GM21737 (cell line): Measurements from ENCODE around the gene GARS1.
"Not testable (repeated sequence)": the region's sequence is repeated elsewhere in the genome, so short reads cannot be mapped to it uniquely, and the experiment has no call there.

ENCODE experiments used
- ATAC-seq: cut with Tn5 transposase; IDR thresholded peaks from one replicate; pipeline ENCODE4 v1.9.1; 2021; ENCODE audit warnings: mild to moderate bottlenecking, moderate library complexity; ENCODE audit not compliant: unreplicated experiment

The GARS1 gene

DNA sequence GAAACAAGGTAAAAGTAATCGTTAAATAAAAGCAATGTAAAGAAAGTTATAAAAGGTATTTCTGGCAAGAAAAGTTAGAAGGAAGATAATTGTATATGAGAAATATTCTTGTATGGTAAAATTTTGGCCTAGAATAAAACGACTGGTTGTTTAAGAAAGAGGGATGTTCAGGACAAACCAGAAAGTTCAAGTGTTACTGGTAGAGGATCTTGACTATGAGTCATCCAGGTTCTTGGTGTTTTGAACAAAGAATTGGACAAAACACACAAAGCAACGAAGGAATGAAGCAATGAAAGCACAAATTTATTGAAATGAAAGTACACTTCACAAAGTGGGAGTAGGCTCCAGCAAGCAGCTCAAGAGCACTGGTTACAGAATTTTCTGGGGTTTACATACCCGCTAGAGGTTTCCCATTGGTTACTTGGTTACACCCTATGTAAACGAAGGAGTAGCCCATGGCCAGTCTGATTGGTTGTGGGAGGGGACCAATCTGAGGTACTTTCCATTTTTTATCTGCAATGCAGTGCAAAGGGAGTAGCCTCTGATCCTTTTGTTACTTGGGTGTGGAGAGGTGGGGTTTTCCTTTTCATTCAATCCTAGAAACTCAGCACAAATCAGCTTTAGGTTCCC is 22.4 kb upstream of the GARS1 start:
- no peak for ATAC-seq

DNA sequence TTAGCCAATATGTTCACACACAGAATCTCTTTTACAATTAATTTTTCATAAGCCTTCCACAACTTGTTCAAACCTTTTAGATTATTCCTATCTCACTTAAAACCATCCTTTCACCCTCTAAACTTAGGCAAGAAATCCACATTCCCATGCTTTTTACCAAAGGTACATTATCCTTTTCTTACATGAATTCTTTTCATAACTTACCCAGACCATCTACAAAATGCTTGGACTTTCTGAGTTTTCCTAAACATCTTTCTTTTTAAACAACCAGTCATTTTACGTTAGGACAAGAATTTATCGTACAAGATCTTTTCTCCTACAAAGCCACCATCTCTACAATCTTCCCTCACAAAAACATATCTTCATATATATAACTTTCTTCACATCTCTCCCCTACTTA is 18.8 kb upstream of the GARS1 start:
- no peak for ATAC-seq

DNA sequence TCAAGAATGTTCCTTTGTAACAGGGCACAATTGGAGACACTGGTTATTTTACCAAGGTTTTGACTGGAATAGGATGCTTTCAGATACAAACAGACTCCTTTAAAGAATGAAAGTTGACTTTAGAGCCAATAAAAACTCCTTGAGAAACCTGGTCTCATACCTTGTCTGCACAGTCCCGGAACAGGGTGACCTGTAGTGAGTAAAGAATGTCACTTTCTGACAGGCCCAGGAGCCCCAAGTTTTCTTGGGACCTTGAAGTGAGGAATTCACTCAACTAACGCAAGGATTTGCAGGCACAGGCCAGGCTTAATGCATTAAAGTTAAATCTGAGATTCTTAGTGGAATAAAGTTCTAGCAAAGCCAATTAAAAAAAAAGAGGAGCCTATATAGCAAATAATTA is 11.5 kb upstream of the GARS1 start:
- ATAC-seq = no peak

DNA sequence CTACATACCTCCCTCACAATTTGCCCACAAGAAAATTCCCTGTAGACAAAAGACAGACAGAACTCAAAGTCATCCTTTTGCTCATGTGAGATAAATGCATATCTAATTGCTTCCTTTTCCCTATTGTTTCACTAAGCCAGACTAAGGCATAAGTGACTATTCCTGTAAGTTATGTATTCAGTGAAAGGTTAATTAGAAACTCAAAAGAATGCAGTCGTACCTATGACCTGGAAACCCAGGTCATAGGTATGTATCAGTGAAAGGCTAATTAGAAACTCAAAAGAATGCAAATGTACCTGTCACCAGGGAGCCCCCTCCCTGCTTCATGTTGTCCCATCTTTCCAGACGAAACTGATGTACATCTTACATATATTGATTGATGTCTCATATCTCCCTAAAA is 10.3 kb upstream of the GARS1 start:
- ATAC-seq = no peak

DNA sequence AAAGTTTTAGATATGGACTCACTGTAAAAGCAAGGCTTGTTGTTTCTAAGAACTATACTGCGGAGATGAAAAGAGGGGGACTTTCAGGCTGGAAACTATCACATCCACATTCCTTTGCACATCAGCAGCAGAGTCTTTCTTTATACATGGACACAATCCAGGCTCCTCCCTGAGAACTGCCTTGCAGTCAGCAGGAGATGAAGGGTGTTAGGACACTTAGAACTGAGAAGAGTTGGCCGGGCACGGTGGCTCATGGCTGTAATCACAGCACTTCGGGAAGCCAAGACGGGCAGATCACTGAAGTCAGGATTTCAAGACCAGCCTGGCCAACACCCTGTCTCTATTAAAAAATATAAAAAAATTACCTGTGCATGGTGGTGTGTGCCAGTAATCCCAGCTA is 9.7 kb upstream of the GARS1 start:
- ATAC-seq = no peak

DNA sequence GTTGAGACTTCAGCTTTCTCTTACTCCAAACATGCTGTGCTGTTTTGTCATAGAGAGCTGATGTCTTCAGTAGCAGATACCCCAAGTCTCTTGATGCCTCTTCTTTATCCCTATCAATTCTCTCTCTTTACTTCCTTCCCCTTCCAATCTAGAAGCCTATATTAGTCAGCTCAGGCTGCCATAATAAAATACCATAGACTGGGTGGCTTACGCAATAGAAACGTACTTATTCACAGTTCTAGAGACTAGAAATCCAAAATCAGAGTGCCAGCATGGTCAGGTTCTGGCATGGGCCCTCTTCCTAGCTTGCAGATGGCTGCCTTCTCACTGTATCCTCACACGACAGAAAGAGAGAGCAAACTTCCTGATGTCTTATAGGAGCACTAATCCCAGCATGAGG is 9.0 kb upstream of the GARS1 start:
- ATAC-seq = no peak

DNA sequence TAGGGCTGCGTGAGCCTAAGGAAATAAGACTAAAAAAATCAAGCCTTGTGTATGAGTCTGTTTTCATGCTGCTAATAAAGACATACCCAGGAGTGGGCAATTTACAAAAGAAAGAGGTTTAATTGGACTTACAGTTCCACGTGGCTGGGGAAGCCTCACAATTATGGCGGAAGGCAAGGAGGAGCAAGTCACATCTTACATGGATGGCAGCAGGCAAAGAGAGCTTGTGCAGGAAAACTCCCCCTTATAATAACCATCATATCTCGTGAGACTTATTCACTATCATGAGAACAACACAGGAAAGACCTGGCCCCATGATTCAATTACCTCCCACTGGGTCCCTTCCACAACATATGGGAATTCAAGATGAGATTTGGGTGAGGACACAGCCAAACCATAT is 7.1 kb upstream of the GARS1 start:
- ATAC-seq = not testable (repeated sequence)

DNA sequence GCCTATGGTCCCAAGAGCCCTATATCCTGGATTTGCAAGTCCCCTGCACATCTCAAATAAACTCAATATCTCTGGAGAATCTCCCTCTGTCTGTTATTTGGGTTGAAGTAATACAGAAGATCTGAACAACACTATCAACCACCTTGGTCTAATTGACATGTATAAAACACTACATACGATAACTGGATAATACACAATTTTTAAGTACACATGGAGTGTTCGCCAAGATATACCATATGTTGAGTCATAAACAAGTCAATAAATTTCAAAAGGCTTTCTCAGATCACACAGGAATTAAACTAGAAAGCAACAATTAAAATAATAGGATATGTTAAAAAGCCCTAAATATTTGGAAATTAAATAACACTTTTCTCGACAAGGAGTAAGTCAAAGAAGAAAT is 5.6 kb upstream of the GARS1 start:
- no peak for ATAC-seq

DNA sequence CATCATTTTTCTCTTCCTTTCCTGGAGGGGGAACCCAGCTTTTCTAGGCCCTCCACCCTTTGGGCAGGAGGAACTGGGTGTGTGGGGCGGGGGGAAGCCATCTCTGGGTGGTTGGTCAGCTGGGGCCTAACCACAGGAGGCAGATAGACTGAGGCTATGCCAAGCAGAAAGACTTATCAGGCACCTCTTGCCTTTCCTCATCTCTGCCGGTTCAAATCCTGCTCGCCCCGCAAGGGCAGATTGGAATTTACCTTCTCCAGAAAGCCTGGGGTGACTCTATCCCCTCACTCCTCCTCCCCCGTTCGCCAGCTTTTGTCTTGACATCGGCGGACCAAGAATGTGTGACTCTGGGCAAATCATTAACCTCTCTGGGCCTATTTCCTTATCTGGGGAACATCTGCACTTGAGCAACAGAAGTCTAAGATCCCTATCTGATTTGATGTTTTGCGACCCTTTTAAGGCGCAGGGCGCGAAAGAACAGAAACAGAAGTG is 584 bp upstream of the GARS1 start:
- peak; percentile 34 for ATAC-seq

DNA sequence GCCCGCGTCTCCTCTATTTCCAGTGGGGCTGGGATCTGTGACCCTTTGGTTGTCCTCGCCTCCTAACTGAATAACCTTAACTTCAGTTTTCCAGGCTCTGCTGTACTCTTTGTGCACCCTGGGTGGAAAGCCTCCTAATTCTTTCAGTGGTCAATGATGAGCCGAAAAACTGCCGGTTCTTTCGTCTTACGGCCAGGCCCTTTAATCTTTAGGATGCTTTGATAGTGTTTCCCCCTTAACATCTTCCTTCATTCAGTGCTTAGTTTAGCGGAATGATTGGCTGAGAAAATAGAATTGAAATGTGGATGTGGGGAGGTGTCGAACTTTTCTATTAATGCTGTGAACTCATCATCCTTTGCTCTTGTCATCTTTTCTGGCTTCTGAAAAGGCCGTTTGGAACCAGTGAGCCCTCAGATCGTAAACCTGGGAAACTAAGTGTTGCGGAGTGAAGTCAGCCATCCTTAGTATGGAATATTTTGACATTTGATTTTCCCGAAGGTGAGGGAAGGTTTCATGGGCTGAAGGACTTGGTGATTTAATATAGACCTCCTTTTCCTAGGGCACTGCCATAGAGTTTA is 847 bp downstream of the GARS1 start:
- peak; percentile 8 for ATAC-seq

DNA sequence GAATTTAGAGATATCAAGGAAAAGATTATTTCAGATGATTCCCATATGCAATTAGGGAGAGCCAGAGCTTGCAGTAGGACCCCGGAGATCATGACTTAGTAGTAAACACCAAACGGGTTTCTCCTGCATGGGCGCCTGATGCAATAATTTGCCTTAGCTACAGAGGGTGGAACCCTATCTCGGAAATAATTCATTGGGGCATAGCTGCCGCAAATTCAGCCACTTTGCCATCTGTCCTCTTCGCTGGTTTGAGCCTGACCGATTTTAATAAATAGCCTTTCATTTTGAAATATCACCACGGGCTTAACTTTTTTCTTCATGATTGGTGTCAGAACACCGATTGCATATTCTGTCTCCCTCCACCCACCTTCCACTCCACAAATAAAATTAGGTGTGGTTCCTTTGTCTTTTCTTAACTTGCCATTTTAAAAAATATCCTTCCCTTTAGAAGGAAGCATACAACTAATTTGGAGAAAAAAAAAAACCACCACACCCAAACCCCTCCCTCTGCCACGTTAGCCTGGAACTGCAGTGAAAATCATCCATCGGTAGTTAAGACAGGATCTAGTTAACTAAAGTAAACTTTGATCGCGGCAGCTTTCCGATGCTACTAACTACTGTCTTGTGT is 1.4 kb downstream of the GARS1 start:
- ATAC-seq = no peak

DNA sequence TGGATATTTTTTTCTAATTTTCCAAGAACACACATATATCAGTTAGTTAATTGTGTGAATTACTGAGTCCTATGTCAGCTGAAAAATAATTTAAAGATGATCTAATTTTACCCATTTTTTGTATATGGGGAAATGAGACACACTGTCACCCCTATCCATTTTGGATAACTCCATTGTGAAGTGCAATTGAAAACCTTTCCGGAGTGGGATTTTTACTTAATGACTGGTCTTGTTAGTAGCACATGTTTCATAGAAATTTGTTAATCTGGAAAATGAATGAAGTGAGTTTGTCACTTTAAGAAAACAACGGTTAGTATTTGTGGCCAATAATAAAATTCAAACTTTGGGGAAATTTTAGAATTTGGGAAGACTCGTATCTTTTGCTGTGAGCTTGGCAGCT is 2.0 kb downstream of the GARS1 start:
- ATAC-seq = no peak

DNA sequence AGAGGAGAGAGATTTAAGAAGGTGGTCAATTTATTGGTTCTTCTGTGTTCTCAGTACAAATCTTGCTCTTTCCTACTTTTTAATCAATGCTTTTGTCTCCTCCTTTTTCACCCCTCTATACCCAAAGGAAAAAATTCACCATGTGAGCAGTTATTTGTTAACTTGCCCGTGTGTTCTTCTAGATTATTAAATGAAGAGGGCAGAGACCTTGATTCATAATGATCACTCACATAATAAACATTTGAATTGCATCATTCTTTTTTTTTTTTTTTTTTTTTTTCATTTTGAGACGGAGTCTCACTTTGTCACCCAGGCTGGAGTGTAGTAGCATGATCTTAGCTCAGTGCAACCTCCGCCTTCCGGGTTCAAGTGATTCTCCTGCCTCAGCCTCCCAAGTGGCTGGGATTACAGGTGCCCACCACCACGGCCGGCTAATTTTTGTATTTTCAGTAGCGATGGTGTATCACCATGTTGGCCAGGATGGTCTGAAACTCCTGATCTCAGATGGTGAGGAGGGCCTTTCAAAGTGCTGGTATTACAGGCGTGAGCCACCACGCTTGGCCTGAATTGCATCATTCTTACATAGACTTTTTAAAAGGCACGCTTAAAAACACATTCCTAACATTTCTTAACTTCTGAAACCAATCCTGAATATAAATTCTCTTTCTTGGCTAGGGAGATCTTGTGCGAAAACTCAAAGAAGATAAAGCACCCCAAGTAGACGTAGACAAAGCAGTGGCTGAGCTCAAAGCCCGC is 3.6 kb downstream of the GARS1 start:
- no peak for ATAC-seq

DNA sequence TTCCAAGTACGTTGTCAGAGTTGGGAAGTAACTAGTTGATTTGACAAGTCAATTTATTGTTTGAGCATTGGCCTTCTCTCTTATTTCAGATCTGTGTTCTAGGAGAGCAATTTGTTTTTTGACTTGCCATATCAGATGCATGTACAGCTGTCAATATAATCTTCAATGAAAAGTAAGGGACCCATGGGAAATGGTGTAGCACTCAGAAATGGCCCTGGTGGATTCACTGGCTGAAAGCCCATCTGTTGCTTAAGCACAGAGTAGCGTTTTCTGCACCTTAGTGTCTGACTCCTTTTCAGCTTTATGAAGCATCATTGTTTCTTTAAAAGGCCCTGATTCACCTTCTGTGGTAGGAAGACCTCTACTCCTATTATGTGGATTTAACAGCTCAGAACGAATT is 10.2 kb downstream of the GARS1 start:
- ATAC-seq = no peak

DNA sequence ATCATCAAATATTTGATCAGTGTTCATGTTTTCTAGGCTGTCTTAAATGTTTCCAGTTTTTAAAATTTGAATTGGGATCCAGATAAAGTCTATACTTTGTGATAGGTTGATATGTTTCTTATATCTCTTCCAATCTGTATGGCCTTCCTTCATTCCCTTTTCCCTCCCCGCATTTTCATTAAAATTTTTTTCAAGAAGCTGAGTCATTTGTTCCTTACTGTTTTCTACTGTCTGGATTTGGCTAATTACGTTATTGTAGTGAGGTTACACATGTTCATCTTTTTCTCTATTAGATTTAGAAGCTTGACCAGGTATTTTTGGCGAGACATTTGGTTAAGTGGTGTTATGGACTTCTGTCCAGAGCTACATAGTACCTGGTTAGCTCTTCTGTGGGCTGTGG is 11.2 kb downstream of the GARS1 start:
- no peak for ATAC-seq

DNA sequence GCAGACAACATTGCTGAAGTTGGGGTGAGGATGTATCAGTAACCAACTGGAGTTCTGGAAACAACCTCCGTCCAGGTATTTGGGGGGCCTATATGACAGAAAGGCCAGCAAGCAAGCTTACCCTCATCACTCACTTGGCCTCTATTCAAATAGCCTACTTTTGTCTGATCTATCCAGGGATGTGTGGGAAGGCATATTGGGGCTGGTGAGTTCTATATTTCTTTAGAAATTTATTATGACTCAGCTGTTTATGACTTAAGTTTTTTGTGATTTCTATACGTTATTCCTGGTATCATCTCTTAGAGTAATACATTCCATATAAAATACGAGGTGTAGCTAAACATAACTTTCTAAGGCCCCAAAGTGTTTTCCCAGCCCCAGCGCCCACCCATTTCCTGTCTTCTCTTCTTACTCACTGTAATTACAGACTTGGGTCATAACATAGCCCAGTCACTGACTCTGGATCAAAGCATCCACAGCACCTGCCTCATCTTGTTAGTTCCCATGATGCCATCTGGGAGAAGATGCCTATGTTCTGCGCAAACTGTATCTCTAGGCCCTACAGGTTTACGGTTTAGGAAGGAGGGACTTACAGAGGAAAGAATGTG is 18.1 kb downstream of the GARS1 start:
- ATAC-seq = no peak

DNA sequence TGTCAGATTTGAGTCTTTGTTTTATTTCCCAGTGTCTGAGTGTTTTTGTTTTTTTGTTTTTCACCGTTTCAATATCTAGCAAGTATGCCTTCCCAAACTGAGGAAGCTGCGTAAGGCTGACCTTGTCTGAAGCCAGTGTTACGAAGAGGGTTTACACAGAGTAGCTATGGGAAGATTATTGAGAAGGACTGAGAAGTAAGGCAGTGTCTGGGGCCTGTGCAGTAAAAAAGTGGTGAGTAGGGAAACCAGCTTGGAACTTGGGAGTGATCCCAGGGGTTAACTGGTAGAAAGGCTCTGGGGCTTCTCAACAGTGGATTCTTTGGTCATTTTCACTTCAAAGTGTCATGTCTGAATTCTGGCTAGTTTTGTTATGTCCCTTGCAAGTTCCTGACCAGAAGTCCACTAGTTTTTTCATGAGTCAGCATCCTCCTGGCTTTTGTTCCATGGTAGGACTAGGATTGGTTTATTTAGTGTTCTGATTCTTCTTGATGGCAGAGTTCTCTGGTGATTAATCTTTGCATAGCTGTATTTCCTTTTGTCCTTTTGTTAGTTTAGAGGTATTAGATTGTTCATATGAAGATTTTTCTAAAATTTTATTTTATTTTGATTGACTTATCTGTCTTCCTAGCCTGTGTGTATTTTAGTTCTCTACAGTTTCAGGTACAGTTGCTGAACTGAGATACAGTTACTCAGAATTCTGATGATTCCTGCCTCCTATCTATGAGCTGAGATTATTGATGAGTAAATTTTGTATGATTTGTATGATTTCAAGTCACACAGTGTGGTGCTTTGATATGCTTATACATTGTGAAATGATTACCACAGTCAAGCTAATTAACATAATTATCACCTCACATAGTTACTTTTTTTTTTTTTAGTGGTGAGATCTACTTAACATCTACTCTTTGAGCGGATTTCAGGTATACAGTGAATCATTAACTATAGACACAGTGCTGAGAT is 19.0 kb downstream of the GARS1 start:
- no peak for ATAC-seq

DNA sequence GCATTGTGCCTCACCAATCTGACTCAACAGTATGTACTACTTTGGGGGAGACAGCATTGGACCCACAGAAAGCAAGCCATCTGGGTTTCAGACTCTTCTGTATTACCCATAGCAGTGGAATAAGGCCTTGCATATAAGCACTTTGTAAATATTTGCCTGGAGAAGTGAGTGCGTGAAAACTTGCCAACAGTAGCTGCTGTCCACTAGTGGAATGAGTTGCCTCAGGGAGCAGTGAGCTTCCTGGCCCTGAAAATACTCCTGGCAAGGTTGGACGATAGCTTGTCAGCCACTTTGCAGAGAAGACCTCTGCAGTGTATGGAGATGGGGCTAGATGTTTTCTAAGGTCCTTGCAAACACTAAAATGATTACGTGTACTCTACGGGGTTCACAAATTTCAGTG is 21.6 kb downstream of the GARS1 start:
- ATAC-seq = no peak

DNA sequence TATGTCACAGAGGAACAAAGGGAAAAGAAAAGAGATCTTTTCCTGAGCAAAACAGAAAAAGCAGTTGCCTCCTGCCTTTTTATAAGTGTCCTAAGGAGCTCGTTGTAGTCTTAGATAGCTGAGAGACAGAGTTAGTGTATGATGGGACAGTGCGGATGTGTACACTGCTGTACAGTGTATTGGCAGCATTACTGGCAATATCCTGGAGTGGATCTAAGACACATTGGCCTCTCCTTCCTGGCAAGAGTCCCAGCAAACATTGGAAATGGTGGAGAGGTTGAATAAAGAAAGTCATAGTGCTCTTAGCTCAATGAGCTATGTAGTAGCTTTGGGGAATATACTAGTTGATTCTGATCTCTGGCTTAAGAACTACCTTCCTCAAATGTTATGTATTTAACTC is 22.7 kb downstream of the GARS1 start:
- ATAC-seq = no peak

DNA sequence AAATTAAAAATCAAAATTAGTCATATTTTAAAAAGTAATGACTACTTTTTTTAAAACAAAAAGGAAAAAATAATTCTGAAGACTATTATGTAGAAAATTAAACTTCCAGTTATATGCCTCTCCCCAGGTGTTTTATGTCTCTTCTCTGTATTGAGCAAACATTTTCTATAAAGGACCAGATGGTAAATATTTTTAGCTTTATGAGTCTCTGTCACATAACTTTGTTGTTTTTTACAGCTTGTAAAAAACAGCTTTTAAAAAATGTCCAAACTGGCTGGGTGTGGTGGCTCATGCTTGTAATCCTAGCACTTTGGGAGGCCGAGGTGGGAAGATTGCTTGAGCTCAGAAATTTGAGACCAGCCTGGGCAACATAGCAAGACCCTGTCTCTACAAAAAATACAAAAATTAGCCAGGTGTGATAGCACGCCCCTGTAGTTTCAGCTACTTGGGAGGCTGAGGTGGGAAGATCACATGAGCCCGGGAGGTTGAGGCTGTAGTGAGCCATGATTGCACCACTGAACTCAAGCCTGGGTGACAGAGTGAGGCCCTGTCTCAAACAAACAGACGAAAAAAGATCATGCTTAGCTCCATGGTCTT is 23.5 kb downstream of the GARS1 start:
- no peak for ATAC-seq
